ENCODE results near the gene CNST. TPM values are rescaled to one million over a fixed set of nuclear protein-coding genes. Genes with fewer than 3 reads are reported as not detected.

The CNST gene
- total and polyA plus RNA-seq, 2 of the 13 experiments (the other 11 are each of a cell fraction or from before 2014, with no cell fraction given): 6.3 to 12.4 TPM

DNA sequence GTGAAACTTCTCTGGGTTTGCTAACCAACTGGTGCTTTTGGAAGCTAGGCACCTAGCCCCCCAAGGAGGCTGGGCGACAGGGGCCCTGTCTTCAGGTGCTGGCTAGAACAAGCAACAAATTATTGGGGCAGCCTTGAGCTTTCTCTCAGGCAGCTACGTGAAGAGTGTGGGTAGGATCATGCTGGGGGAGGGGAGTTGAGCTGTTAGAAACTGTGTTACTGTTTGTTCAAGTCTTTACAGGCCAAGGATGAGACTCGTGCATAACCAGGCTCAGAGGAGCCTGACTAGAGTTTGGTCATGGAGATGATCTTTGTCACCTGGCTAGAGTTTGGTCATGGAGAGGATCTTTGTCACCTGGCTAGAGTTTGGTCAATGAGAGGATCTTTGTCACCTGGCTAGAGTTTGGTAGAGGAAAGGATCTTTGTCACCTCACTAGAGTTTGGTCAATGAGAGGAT lies 145.3 kb downstream of the CNST start (continued):
- TF ChIP-seq, protein P1, sequence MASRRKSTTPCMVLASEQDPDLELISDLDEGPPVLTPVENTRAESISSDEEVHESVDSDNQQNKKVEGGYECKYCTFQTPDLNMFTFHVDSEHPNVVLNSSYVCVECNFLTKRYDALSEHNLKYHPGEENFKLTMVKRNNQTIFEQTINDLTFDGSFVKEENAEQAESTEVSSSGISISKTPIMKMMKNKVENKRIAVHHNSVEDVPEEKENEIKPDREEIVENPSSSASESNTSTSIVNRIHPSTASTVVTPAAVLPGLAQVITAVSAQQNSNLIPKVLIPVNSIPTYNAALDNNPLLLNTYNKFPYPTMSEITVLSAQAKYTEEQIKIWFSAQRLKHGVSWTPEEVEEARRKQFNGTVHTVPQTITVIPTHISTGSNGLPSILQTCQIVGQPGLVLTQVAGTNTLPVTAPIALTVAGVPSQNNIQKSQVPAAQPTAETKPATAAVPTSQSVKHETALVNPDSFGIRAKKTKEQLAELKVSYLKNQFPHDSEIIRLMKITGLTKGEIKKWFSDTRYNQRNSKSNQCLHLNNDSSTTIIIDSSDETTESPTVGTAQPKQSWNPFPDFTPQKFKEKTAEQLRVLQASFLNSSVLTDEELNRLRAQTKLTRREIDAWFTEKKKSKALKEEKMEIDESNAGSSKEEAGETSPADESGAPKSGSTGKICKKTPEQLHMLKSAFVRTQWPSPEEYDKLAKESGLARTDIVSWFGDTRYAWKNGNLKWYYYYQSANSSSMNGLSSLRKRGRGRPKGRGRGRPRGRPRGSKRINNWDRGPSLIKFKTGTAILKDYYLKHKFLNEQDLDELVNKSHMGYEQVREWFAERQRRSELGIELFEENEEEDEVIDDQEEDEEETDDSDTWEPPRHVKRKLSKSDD (CRISPR knock-in tag; IDR thresholded peaks at IDR 0.05; ENCODE audit: low read depth): no peak
- TF ChIP-seq ZFX (CRISPR knock-in tag; IDR thresholded peaks at IDR 0.05; ENCODE audit: low read depth) (peak; percentile 46; the same call in 1 of the 2 replicates), HCFC1 (IDR thresholded peaks at IDR 0.05; ENCODE audit: low read depth, low read length) (no peak), TBX2 (CRISPR knock-in tag; IDR thresholded peaks at IDR 0.05; ENCODE audit: borderline replicate concordance) (peak; percentile 68), FIP1L1 (IDR thresholded peaks at IDR 0.05; ENCODE audit: borderline replicate concordance, insufficient read depth, low read depth, low read length) (no peak), ZSCAN31 (CRISPR knock-in tag; IDR thresholded peaks at IDR 0.05; ENCODE audit: low read depth) (no peak), ZNF605 (CRISPR knock-in tag; IDR thresholded peaks at IDR 0.05) (peak; percentile 71)
- TF ChIP-seq, protein P2, sequence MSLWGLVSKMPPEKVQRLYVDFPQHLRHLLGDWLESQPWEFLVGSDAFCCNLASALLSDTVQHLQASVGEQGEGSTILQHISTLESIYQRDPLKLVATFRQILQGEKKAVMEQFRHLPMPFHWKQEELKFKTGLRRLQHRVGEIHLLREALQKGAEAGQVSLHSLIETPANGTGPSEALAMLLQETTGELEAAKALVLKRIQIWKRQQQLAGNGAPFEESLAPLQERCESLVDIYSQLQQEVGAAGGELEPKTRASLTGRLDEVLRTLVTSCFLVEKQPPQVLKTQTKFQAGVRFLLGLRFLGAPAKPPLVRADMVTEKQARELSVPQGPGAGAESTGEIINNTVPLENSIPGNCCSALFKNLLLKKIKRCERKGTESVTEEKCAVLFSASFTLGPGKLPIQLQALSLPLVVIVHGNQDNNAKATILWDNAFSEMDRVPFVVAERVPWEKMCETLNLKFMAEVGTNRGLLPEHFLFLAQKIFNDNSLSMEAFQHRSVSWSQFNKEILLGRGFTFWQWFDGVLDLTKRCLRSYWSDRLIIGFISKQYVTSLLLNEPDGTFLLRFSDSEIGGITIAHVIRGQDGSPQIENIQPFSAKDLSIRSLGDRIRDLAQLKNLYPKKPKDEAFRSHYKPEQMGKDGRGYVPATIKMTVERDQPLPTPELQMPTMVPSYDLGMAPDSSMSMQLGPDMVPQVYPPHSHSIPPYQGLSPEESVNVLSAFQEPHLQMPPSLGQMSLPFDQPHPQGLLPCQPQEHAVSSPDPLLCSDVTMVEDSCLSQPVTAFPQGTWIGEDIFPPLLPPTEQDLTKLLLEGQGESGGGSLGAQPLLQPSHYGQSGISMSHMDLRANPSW (CRISPR knock-in tag; IDR thresholded peaks at IDR 0.05; ENCODE audit: borderline replicate concordance): no peak
- TF ChIP-seq, protein P3, sequence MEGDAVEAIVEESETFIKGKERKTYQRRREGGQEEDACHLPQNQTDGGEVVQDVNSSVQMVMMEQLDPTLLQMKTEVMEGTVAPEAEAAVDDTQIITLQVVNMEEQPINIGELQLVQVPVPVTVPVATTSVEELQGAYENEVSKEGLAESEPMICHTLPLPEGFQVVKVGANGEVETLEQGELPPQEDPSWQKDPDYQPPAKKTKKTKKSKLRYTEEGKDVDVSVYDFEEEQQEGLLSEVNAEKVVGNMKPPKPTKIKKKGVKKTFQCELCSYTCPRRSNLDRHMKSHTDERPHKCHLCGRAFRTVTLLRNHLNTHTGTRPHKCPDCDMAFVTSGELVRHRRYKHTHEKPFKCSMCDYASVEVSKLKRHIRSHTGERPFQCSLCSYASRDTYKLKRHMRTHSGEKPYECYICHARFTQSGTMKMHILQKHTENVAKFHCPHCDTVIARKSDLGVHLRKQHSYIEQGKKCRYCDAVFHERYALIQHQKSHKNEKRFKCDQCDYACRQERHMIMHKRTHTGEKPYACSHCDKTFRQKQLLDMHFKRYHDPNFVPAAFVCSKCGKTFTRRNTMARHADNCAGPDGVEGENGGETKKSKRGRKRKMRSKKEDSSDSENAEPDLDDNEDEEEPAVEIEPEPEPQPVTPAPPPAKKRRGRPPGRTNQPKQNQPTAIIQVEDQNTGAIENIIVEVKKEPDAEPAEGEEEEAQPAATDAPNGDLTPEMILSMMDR (CRISPR knock-in tag; IDR thresholded peaks at IDR 0.05): no peak
- TF ChIP-seq, protein P4, sequence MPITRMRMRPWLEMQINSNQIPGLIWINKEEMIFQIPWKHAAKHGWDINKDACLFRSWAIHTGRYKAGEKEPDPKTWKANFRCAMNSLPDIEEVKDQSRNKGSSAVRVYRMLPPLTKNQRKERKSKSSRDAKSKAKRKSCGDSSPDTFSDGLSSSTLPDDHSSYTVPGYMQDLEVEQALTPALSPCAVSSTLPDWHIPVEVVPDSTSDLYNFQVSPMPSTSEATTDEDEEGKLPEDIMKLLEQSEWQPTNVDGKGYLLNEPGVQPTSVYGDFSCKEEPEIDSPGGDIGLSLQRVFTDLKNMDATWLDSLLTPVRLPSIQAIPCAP (CRISPR knock-in tag; IDR thresholded peaks at IDR 0.05; ENCODE audit: low read depth): no peak
- TF ChIP-seq, protein P5, sequence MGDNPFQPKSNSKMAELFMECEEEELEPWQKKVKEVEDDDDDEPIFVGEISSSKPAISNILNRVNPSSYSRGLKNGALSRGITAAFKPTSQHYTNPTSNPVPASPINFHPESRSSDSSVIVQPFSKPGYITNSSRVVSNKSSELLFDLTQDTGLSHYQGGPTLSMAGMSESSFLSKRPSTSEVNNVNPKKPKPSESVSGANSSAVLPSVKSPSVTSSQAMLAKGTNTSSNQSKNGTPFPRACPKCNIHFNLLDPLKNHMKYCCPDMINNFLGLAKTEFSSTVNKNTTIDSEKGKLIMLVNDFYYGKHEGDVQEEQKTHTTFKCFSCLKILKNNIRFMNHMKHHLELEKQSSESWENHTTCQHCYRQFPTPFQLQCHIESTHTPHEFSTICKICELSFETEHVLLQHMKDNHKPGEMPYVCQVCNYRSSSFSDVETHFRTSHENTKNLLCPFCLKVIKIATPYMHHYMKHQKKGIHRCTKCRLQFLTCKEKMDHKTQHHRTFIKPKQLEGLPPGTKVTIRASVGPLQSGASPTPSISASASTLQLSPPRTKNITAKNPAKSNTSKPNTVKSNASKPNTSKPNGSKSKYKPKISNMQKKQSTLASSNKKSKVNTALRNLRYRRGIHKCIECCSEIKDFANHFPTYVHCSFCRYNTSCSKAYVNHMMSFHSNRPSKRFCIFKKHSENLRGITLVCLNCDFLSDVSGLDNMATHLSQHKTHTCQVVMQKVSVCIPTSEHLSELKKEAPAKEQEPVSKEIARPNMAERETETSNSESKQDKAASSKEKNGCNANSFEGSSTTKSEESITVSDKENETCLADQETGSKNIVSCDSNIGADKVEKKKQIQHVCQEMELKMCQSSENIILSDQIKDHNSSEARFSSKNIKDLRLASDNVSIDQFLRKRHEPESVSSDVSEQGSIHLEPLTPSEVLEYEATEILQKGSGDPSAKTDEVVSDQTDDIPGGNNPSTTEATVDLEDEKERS (CRISPR knock-in tag; IDR thresholded peaks at IDR 0.05): 0 out of 2 replicates have a peak, but pooled peaks have one; percentile 53

Data from HepG2 (cell line).